Lower leg skin (tissue), 3 donors: ENCODE results near the gene DMD.

Experiments
- CTCF ChIP-seq, 3 donors: fragments of 450-650 bp; IDR thresholded peaks; one replicate each; pipeline ENCODE4 v1.5.1; 2016; ENCODE audit warnings: antibody characterized with exemption in 3 of 3, mild to moderate bottlenecking in 3 of 3, moderate library complexity in 2 of 3
- POLR2A ChIP-seq, 2 donors: fragments of 450-650 bp; IDR thresholded peaks; one replicate each; pipeline ENCODE4 v1.6.1; 2016 to 2017; ENCODE audit warnings: antibody characterized with exemption in 2 of 2, mild to moderate bottlenecking in 1 of 2, moderate library complexity in 1 of 2

DNA sequence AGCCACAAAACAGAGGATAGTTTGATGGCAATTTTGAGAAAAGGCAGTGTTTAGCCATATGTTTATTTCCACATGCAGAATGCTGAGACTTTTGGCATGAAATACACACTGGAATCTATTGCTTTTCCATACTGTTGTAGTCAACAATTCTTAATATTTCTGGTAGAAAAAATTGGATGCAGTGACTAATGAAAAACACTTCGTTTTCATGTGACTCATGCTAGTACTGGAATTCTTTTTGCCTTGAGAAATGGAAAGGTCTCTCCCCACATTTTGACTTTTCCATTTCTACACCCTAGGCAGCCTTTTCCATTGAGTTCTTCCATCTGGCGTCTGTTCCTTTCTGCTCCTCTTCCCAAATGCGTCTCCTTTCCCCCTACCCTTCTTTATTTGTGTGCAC is 1714.3 kb downstream of the DMD start:
- TF ChIP-seq CTCF (IDR thresholded peaks at IDR 0.05) (no peak), POLR2A (IDR thresholded peaks at IDR 0.05) (no peak)
